ENCODE data around the gene TNFSF9.
"Not testable (repeated sequence)": the region's sequence is repeated elsewhere in the genome, so short reads cannot be mapped to it uniquely, and the experiment has no call there.

The TNFSF9 gene

DNA sequence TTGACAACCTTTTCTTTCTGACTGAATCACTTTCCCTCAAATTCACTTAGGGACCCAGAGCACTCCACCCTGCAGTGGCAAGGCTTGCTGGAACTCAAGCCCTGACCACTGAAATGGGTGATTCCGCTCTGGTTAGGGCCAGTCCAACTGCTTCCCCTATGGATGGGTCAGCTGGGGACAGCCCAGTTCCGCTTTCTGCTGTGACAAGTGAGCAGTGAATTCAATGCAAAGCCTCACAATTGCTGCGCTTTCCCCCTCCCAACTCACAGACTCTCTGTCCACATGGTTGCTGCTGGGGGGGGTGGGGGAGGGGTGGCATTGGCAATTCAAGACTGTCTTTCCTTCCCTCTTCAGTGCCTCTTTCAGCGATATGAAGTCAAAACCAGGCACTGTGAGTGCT, 41.4 kb downstream of the TNFSF9 start:
- no peak for DNase-seq (ENCODE audit: low read depth, low spot score)

DNA sequence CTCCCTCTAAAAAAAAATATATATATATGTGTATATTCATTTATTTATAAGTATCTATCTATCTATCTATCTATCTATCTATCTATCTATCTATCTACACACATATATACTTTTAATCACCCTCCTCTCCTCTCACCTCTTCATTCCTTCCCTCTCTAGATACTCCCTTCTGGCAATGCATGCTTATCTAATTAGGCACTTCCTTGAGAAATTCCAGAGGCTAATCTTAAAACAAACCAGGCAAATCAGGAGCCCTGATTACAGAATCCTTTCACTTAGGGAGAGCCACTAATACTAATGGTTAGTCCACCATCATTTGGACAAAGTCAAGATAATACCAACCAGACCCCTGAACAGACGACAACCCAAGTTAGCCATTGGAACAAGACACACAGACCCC, 42.5 kb downstream of the TNFSF9 start:
- DNase-seq (ENCODE audit: low read depth, low spot score), result no peak

DNA sequence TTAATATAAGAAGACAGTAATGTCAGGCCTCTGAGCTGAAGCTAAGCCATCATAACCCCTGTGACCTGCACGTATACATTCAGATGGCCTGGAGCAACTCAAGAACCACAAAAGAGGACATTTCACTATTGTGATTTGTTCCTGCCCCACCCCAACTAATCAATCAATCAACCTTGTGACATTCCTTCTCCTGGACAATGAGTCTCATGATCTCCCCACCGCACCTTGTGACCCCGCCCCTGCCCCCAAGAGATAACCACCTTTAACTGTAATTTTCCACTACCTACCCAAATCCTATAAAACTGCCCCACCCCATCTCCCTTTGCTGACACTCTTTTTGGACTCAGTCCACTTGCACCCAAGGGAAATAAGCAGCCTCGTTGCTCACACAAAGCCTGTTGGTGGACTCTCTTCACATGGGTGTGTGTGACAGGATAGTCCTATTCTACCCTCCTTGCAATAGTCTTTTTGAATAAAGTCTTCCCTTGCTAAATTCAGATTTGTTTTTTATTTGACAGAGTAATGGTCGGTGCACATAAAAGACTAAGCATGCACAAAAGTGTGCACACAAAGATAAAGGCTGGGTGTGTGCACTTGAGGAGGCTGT, 46.1 kb downstream of the TNFSF9 start:
- DNase-seq (ENCODE audit: low read depth, low spot score), result no peak

DNA sequence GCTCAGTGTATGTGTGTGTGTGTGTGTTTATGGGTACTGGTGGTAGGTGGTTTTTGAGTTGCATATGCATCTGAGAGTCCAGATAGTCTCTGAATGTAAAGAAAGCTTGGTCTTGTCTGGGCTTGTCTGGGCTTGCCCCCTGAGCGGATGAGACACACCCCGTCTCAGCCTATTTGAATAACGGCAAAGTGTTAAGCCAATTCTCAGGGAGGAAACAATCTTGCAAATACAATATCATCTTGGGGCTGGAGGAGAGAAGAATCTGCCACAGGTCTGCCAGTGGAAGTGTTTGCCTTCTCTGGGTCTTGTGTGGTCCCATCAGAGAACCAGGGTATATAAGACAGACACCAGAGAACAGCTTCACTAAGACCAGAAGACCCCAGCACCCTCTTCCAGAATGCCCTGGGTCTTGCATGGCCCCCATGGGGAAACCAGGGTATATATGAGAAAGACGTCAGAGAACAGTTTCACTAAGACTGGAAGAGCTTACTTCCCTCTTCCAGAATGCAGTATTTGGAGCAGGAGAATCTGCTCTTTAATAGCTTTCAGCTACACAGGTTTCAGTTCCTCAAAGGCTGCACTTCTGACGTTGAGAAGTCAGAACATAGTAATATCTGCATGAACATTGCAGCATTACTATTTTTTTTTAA, 46.8 kb downstream of the TNFSF9 start:
- DNase-seq (ENCODE audit: low read depth, low spot score), result no peak

DNA sequence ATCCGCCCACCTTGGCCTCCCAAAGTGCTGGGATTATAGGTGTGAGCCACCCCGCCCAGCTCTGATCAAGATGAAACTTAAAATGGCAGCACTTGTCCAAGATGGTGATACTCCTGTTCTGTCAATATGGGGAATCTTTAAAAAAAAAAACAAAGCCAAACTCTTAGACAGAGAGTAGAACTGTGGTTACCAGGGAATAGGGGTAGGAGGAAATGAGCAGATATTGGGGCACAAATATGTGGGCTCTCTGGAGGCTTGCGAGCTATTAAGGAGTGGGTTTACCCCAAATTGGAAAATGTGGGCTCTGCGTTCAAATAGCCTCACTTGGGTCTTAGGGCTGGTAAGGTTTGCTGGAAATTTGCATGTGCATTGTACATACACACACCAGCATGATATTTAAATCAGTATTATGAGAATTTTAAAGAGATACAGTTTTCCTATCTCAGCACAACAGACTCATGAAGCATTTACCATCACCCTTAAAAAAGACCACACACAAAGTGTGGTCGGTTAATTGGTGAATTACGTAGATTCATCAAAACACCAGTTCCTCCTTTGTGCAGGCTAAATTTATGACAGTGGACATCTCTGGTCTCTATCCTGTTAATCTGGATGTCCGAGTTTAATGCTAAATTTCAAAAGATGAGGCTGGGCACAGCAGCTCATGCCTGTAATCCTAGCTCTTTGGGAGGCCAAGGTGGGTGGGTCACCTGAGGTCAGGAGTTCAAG, 48.8 kb downstream of the TNFSF9 start:
- no peak for DNase-seq (ENCODE audit: low read depth, low spot score)

DNA sequence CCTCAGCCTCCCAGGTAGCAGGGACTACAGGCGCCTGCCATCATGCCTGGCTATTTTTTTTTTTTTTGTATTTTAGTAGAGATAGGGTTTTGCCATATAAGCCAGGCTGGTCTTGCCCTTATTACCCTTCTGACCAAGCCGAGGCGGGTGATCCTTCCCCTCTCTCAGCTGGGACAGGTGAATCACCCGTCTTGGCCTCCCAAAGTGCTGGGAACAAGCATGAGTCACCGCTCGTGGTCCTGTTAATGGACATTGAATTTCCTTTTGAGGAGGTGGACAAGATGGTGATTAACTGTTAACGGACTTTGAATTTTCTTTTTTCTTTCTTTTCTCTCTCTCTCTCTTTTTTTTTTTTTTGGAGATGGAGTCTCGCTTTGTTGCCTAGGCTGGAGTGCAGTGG, 49.5 kb downstream of the TNFSF9 start:
- DNase-seq (ENCODE audit: low read depth, low spot score), result no peak

DNA sequence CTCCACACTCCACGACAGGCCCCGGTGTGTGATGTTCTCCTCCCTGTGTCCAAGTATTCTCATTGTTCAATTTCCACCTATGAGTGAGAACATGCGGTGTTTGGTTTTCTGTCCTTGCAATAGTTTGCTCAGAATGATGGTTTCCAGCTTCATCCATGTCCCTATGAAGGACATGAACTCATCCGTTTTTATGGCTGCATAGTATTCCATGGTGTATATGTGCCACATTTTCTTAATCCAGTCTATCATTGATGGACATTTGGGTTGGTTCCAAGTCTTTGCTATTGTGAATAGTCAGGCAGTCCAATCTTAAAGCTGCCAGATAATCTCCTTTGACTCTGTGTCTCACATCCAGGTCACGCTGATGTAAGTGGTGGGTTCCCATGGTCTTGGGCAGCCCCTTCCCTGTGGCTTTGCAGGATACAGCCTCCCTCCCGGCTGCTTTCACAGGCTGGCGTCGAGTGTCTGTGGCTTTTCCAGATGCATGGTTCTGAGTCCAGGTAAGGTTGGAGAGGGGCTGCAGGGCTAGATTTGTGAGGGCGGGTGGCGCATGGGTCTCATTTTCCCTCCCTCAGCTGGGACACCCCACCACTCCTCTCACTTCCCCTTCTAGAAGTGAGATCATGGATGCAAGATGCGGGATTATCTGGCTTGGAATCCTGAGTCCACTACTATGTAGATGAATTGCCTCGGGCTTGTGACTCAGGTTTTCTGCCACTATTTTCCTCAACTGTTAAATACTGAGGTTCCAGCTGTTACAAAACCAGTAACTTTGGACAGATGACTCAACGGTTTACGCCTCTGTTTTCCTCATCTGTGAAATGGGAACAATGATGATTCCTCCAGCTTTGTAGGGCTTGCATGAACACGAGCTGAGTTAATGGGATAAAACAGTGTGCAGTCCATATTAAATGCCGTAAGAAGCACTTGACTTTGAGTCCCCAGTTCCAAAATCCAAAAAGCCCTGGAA, 52.0 kb downstream of the TNFSF9 start:
- not testable (repeated sequence) for DNase-seq (ENCODE audit: low read depth, low spot score)
